OCI-LY1 (cell line): Measurements from ENCODE around the gene CTNNA2.

Experiments used
- H2AFZ ChIP-seq: fragments of 200-600 bp; sonication (generic), shearing (Covaris generic); 2 replicates; pipeline ENCODE4 v1.6.0; 2014; ENCODE audit warnings: antibody characterized with exemption, mild to moderate bottlenecking, low read length
- H3F3A ChIP-seq: fragments of 200-600 bp; sonication (generic), shearing (Covaris generic); 2 replicates; pipeline ENCODE4 v1.6.0; 2014; ENCODE audit warnings: mild to moderate bottlenecking, antibody characterized with exemption, low read length, moderate library complexity; ENCODE audit not compliant: insufficient read depth
- H3K27ac ChIP-seq: fragments of 200-600 bp; sonication (generic); 2 replicates; pipeline ENCODE4 v1.5.1; 2014; ENCODE audit warnings: low read length, mixed run types, mild to moderate bottlenecking, low read depth; ENCODE audit not compliant: poor library complexity, severe bottlenecking
- H3K27me3 ChIP-seq: fragments of 200-600 bp; sonication (generic); 2 replicates; pipeline ENCODE4 v1.6.0; 2014; ENCODE audit warnings: antibody characterized with exemption, mild to moderate bottlenecking, low read length, moderate library complexity; ENCODE audit not compliant: insufficient read depth
- H3K36me3 ChIP-seq: fragments of 200-600 bp; sonication (generic); 2 replicates; pipeline ENCODE4 v1.6.1; 2014; ENCODE audit warnings: mild to moderate bottlenecking, antibody characterized with exemption, low read length, moderate library complexity, mixed read lengths; ENCODE audit not compliant: insufficient read depth
- H3K4me1 ChIP-seq: fragments of 200-600 bp; sonication (generic); 2 replicates; pipeline ENCODE4 v1.5.1; 2014; ENCODE audit warnings: mild to moderate bottlenecking, low read length, moderate library complexity; ENCODE audit not compliant: insufficient read depth, severe bottlenecking
- H3K4me2 ChIP-seq: fragments of 200-600 bp; sonication (generic), shearing (Covaris generic); 2 replicates; pipeline ENCODE4 v1.6.1; 2014; ENCODE audit warnings: low read length
- H3K4me3 ChIP-seq: fragments of 200-600 bp; sonication (generic); 2 replicates; pipeline ENCODE4 v1.5.1; 2014; ENCODE audit warnings: low read length, low read depth, mild to moderate bottlenecking, mixed read lengths; ENCODE audit not compliant: poor library complexity, severe bottlenecking
- H3K79me2 ChIP-seq: fragments of 200-600 bp; shearing (Covaris generic); 2 replicates; pipeline ENCODE4 v1.6.1; 2016; ENCODE audit warnings: mixed run types, low read length, mixed read lengths; ENCODE audit not compliant: insufficient read depth
- H3K9ac ChIP-seq: fragments of 200-600 bp; sonication (generic), shearing (Covaris generic); 2 replicates; pipeline ENCODE4 v1.6.1; 2014; ENCODE audit warnings: mild to moderate bottlenecking, low read length, mixed read lengths
- H3K9me2 ChIP-seq: fragments of 200-600 bp; sonication (generic), shearing (Covaris generic); 2 replicates; pipeline ENCODE4 v1.6.1; 2014; ENCODE audit warnings: low read depth, mild to moderate bottlenecking, low read length, mixed read lengths
- H3K9me3 ChIP-seq: fragments of 200-600 bp; shearing (Covaris generic); 2 replicates; pipeline ENCODE4 v1.6.1; 2014; ENCODE audit warnings: low read length, mixed read lengths
- H4K20me1 ChIP-seq: fragments of 200-600 bp; sonication (generic), shearing (Covaris generic); 2 replicates; pipeline ENCODE4 v1.6.0; 2016; ENCODE audit warnings: mild to moderate bottlenecking, low read length; ENCODE audit not compliant: insufficient read depth
- EZH2 ChIP-seq: fragments of 200-600 bp; sonication (generic), shearing (Covaris generic); IDR thresholded peaks from 2 replicates; pipeline ENCODE4 v1.8.0; 2017; ENCODE audit warnings: borderline replicate concordance, mixed run types, mild to moderate bottlenecking, antibody characterized with exemption, low read length, moderate library complexity, mixed read lengths
- TF ChIP-seq, protein P1 (sequence below): fragments of 200-600 bp; sonication (generic), shearing (Covaris generic); IDR thresholded peaks from 2 replicates; pipeline ENCODE4 v1.5.1; 2017; ENCODE audit warnings: mild to moderate bottlenecking, antibody characterized with exemption, low read length, moderate library complexity, mixed read lengths

The CTNNA2 gene

DNA sequence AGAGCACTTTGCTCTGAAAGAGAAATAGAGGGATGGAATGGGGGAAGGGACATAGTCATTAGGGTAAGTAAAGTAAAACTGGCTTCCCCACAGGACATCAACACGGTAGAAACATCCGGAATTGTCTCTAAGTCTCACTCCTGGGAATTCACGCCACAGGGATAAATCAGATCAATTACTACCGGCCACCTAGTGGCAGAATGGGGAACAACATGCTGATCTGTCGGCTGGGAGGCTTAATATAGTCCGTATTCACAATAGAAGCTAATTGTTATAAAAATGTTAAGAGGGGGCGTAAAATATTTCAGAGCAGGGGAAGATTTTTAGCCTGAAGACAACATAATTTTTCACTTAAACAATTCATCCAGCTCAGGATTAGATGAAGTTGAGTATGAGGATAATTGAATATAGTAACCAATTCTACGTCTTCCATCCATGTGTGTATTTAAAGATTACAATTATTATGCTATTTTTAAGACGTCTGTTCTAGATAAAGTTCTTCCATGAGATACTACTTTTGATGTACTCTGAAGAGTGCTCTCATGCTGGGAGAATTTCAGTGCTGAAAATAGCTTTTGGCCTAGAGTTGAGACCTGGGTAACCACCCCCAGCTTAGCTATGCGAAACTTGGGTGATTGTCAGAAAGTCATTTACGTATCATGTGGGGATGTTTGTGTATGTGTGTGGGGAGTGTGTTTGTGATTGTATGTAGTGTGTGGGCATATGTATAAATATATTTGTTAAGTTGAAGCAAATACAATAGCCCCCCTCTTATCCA, 726.0 kb downstream of the CTNNA2 start:
- Histone ChIP-seq H3K27me3 (no peaks in the 10 kb centered on the region), H3K4me2 (no peak overlapping the region), H3K9me3 (no peaks in the 10 kb centered on the region), H3K4me3 (no peak overlapping the region), H3K9ac (no peak overlapping the region), H4K20me1 (no peaks in the 10 kb centered on the region), H3K79me2 (no peaks in the 10 kb centered on the region), H3K27ac (no peak overlapping the region), H3K4me1 (no peaks in the 10 kb centered on the region), H3K36me3 (no peaks in the 10 kb centered on the region), H3K9me2 (no peaks in the 10 kb centered on the region), H3F3A (no peaks in the 10 kb centered on the region), H2AFZ (no peak overlapping the region)
- TF ChIP-seq, protein P1, sequence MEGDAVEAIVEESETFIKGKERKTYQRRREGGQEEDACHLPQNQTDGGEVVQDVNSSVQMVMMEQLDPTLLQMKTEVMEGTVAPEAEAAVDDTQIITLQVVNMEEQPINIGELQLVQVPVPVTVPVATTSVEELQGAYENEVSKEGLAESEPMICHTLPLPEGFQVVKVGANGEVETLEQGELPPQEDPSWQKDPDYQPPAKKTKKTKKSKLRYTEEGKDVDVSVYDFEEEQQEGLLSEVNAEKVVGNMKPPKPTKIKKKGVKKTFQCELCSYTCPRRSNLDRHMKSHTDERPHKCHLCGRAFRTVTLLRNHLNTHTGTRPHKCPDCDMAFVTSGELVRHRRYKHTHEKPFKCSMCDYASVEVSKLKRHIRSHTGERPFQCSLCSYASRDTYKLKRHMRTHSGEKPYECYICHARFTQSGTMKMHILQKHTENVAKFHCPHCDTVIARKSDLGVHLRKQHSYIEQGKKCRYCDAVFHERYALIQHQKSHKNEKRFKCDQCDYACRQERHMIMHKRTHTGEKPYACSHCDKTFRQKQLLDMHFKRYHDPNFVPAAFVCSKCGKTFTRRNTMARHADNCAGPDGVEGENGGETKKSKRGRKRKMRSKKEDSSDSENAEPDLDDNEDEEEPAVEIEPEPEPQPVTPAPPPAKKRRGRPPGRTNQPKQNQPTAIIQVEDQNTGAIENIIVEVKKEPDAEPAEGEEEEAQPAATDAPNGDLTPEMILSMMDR, result peak; percentile 87
- no peak for TF ChIP-seq EZH2

DNA sequence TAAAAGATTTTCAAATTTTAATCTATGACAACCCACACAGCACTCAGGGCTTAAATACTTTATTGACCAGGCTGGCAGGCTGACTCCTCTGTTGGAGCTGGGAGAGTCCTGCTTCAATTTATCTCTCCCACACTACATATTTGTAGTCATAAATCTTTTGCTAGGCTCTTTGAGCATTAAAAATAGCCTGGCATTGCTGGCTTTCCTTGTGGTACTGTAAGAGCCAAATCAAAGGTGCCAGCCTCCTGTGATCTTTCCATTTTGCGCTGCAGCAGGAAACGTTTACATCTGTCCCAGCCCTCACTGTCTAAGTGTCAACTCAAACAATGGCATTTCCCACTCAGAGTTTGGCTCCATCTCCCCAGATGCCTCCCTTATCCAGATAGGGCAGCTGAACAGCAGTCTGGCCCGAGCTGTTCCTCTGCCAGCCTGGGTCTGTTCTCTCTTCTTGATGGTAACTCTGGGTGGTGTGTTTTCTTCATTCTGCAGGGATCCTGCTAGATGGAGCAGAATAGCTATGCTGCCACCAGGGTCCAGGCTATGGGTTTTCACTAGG, 729.6 kb downstream of the CTNNA2 start:
- H4K20me1 ChIP-seq, result no peaks in the 10 kb centered on the region
- H3K9me2 ChIP-seq, result no peaks in the 10 kb centered on the region
- H3K79me2 ChIP-seq, result no peaks in the 10 kb centered on the region
- no peak overlapping the region for H3K27ac ChIP-seq
- no peaks in the 10 kb centered on the region for H3K36me3 ChIP-seq
- no peaks in the 10 kb centered on the region for H3F3A ChIP-seq
- no peaks in the 10 kb centered on the region for H3K4me1 ChIP-seq
- H3K9me3 ChIP-seq, result no peaks in the 10 kb centered on the region
- no peak for TF ChIP-seq EZH2
- TF ChIP-seq, protein P1, result no peak
- no peak overlapping the region for H3K9ac ChIP-seq
- no peak overlapping the region for H3K4me3 ChIP-seq
- no peak overlapping the region for H2AFZ ChIP-seq
- no peaks in the 10 kb centered on the region for H3K27me3 ChIP-seq
- H3K4me2 ChIP-seq, result no peak overlapping the region

DNA sequence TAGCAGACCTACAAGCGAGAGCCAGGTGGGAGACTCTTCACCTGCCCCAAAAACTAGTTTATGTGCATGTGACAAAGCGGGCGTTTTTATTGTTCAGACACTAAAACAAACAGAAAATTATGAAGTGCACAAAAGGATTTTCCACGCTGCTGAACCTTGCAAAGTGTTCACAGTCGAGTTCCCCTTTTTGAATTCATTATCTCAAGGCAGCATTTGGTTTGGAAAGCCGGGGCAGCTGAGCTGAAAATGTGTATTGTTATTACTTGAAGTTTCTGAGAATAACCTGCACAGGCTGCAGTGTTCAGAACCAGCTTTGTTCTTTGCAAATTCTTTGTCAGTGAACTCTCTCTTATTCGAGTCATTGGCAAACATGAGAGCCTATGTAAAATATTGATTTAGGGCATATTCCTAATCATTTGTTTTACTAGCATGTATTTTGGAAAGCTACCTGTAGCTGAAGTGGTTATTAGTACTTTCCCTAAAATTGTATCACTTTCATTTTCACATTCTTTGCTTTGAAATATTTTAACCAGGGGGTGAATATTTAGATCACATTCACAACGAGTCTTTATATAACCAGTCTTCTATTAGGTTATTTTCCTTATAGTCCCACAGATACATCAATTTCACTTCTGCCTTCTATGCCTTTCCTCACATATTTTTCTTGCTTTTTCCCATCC, 732.2 kb downstream of the CTNNA2 start:
- H4K20me1 ChIP-seq, result no peaks in the 10 kb centered on the region
- H3K9ac ChIP-seq, result no peak overlapping the region
- H3K36me3 ChIP-seq, result no peaks in the 10 kb centered on the region
- H3F3A ChIP-seq, result no peaks in the 10 kb centered on the region
- no peak overlapping the region for H3K27ac ChIP-seq
- no peaks in the 10 kb centered on the region for H3K79me2 ChIP-seq
- no peaks in the 10 kb centered on the region for H3K9me3 ChIP-seq
- H3K27me3 ChIP-seq, result no peaks in the 10 kb centered on the region
- H3K9me2 ChIP-seq, result no peaks in the 10 kb centered on the region
- H3K4me1 ChIP-seq, result no peaks in the 10 kb centered on the region
- TF ChIP-seq, protein P1, result no peak
- no peak for TF ChIP-seq EZH2
- H3K4me2 ChIP-seq, result no peak overlapping the region
- no peak overlapping the region for H3K4me3 ChIP-seq
- no peak overlapping the region for H2AFZ ChIP-seq
